Muscle of arm (tissue), 12 donors: ENCODE data around the gene WNT5A. TPM values are rescaled to one million over a fixed set of nuclear protein-coding genes. Genes with fewer than 3 reads are reported as not detected.
A peak's percentile ranks its signal among the peaks of the same experiment; 100 is the strongest.

Experiments
- DNase-seq: peaks from one replicate; pipeline ENCODE4 v3.0.0-alpha.2; 2013
- polyA plus RNA-seq, 12 donors: library from polyadenylated mRNA; unstranded; fragments of 120-200 nt; gene quantifications; one replicate each; pipeline ENCODE4 v1.2.1, GENCODE V29; 2013; ENCODE audit not compliant: insufficient read length in 12 of 12

The WNT5A gene
- polyA plus RNA-seq, 12 donors = 8.2 to 32.9 (median 16.0) TPM; not detected in 1

GRCh38 chr3:55482496-55483195 is 4.5 kb downstream of the WNT5A start:
- peak; percentile 71 for DNase-seq

GRCh38 chr3:55481744-55482495 is 5.2 kb downstream of the WNT5A start:
- DNase-seq = peak; percentile 48

- DNase-seq = no peak
Observed at GRCh38 chr3:55480911-55481743, 6.0 kb downstream of the WNT5A start.

- no peak for DNase-seq
Observed at GRCh38 chr3:55477306-55478303, 9.5 kb downstream of the WNT5A start.

- DNase-seq = no peak
Observed at GRCh38 chr3:55476515-55476914, 10.6 kb downstream of the WNT5A start.

GRCh38 chr3:55474213-55474632 is 12.9 kb downstream of the WNT5A start:
- DNase-seq = no peak

- no peak for DNase-seq
Observed at GRCh38 chr3:55473788-55474187, 13.3 kb downstream of the WNT5A start.

- DNase-seq = no peak
Observed at GRCh38 chr3:55471522-55472280, 15.4 kb downstream of the WNT5A start.

- no peak for DNase-seq
Observed at GRCh38 chr3:55471084-55471483, 16.0 kb downstream of the WNT5A start.

GRCh38 chr3:55469957-55470526 is 17.1 kb downstream of the WNT5A start:
- no peak for DNase-seq

GRCh38 chr3:55468251-55468650 is 18.9 kb downstream of the WNT5A start:
- DNase-seq = no peak

- DNase-seq = no peak
Observed at GRCh38 chr3:55467099-55467498, 20.0 kb downstream of the WNT5A start.

GRCh38 chr3:55466526-55466925 is 20.6 kb downstream of the WNT5A start:
- DNase-seq = no peak

GRCh38 chr3:55461896-55462295 is 25.2 kb downstream of the WNT5A start:
- DNase-seq = no peak

- DNase-seq = no peak
Observed at GRCh38 chr3:55459838-55460237, 27.3 kb downstream of the WNT5A start.

- no peak for DNase-seq
Observed at GRCh38 chr3:55458181-55458790, 28.8 kb downstream of the WNT5A start.

- DNase-seq = no peak
Observed at GRCh38 chr3:55455915-55456314, 31.2 kb downstream of the WNT5A start.

GRCh38 chr3:55454611-55455010 is 32.5 kb downstream of the WNT5A start:
- no peak for DNase-seq

GRCh38 chr3:55453886-55454496 is 33.1 kb downstream of the WNT5A start:
- no peak for DNase-seq
